GM10266 (cell line): ENCODE data around the gene UNCX.
A peak's percentile ranks its signal among the peaks of the same experiment; 100 is the strongest.
"Not testable (repeated sequence)": the region's sequence is repeated elsewhere in the genome, so short reads cannot be mapped to it uniquely, and the experiment has no call there.

ENCODE experiments used
- DNase-seq: peaks from one replicate; pipeline ENCODE4 v3.0.0; 2012; ENCODE audit errors: extremely low spot score
- CTCF ChIP-seq: IDR thresholded peaks from 2 replicates; pipeline ENCODE4 v1.5.1; 2012; ENCODE audit warnings: mild to moderate bottlenecking, low read depth; ENCODE audit not compliant: control insufficient read depth, insufficient read depth; ENCODE audit errors: missing control alignments

Gene UNCX

GRCh38 chr7:1210321-1210978, 22.2 kb upstream of the UNCX start:
- no peak for DNase-seq
- no peak for TF ChIP-seq CTCF

- no peak for TF ChIP-seq CTCF
- no peak for DNase-seq
Observed at GRCh38 chr7:1210979-1211608, 21.6 kb upstream of the UNCX start.

- TF ChIP-seq CTCF, result no peak
- no peak for DNase-seq
Observed at GRCh38 chr7:1211611-1212010, 21.1 kb upstream of the UNCX start.

GRCh38 chr7:1212025-1212424, 20.6 kb upstream of the UNCX start:
- not testable (repeated sequence) for DNase-seq

GRCh38 chr7:1214516-1214915, 18.2 kb upstream of the UNCX start:
- no peak for TF ChIP-seq CTCF
- DNase-seq, result peak; percentile 13

- TF ChIP-seq CTCF, result no peak
- no peak for DNase-seq
Observed at GRCh38 chr7:1218541-1219165, 14.0 kb upstream of the UNCX start.

GRCh38 chr7:1219498-1219897, 13.2 kb upstream of the UNCX start:
- no peak for TF ChIP-seq CTCF
- no peak for DNase-seq
